HEK293T (cell line): Measurements from ENCODE around the gene PC.
"Not testable (repeated sequence)": the region's sequence is repeated elsewhere in the genome, so short reads cannot be mapped to it uniquely, and the experiment has no call there.

Source experiments
- CTCF ChIA-PET: fragments of 350-600 bp; formaldehyde crosslinking; extraction: SDS; loops from one replicate; lab custom pipeline; 2021; ENCODE audit warnings: antibody characterized with exemption, inconsistent platforms; lab: Yijun Ruan, JAX
- POLR2A ChIA-PET: fragments of 350-600 bp; formaldehyde crosslinking; extraction: SDS; loops from one replicate; lab custom pipeline; 2020; ENCODE audit warnings: antibody characterized with exemption, inconsistent platforms; lab: Yijun Ruan, JAX
- DNase-seq: peaks from one replicate; pipeline ENCODE4 v3.0.0; 2012; ENCODE audit warnings: mixed read lengths; ENCODE audit errors: extremely low spot score
- ARNT ChIP-seq: fragments of 450-650 bp; IDR thresholded peaks from 2 replicates; pipeline ENCODE4 v1.6.1; 2017; ENCODE audit warnings: mild to moderate bottlenecking
- BHLHE40 ChIP-seq: fragments of 450-650 bp; IDR thresholded peaks from 2 replicates; pipeline ENCODE4 v1.6.1; 2016; ENCODE audit warnings: mild to moderate bottlenecking, moderate library complexity, borderline replicate concordance
- CTBP1 ChIP-seq: fragments of 450-650 bp; IDR thresholded peaks from 2 replicates; pipeline ENCODE4 v1.6.1; 2016; ENCODE audit warnings: borderline replicate concordance
- ELF4 ChIP-seq: fragments of 450-650 bp; IDR thresholded peaks from 2 replicates; pipeline ENCODE4 v1.6.1; 2017; ENCODE audit warnings: antibody characterized with exemption
- FOXA1 ChIP-seq: fragments of 450-650 bp; IDR thresholded peaks from 2 replicates; pipeline ENCODE4 v1.6.1; 2016; ENCODE audit warnings: mild to moderate bottlenecking
- FOXK2 ChIP-seq: fragments of 450-650 bp; IDR thresholded peaks from 2 replicates; pipeline ENCODE4 v1.6.1; 2016; ENCODE audit warnings: mild to moderate bottlenecking
- FOXM1 ChIP-seq: fragments of 450-650 bp; IDR thresholded peaks from 2 replicates; pipeline ENCODE4 v1.6.1; 2017; ENCODE audit warnings: mild to moderate bottlenecking, borderline replicate concordance
- HDGF ChIP-seq: fragments of 450-650 bp; IDR thresholded peaks from 2 replicates; pipeline ENCODE4 v1.6.1; 2017; ENCODE audit warnings: antibody characterized with exemption, borderline replicate concordance
- L3MBTL2 ChIP-seq: fragments of 450-650 bp; conservative IDR thresholded peaks from 2 replicates; pipeline ENCODE4 v1.6.1; 2016; ENCODE audit warnings: mild to moderate bottlenecking
- LEF1 ChIP-seq: fragments of 450-650 bp; IDR thresholded peaks from 2 replicates; pipeline ENCODE4 v1.6.1; 2017; ENCODE audit warnings: mild to moderate bottlenecking, borderline replicate concordance
- NFRKB ChIP-seq: fragments of 450-650 bp; IDR thresholded peaks from 2 replicates; pipeline ENCODE4 v1.6.1; 2016; ENCODE audit warnings: mild to moderate bottlenecking, moderate library complexity
- SP1 ChIP-seq: fragments of 450-650 bp; IDR thresholded peaks from 2 replicates; pipeline ENCODE4 v1.6.1; 2017
- SUZ12 ChIP-seq: fragments of 450-650 bp; IDR thresholded peaks from 2 replicates; pipeline ENCODE4 v1.6.1; 2016; ENCODE audit warnings: mild to moderate bottlenecking
- TARDBP ChIP-seq: fragments of 450-650 bp; IDR thresholded peaks from 2 replicates; pipeline ENCODE4 v1.6.1; 2016
- ZNF384 ChIP-seq: fragments of 450-650 bp; IDR thresholded peaks from 2 replicates; pipeline ENCODE4 v1.6.1; 2016
- TF ChIP-seq, protein P1 (sequence below): fragments of 450-650 bp; IDR thresholded peaks from 2 replicates; pipeline ENCODE4 v1.6.1; 2016

The PC gene

GRCh38 chr11:66834539-66834845 lies 123.7 kb downstream of the PC start:
- ChIA-PET CTCF (interaction anchor here (0.6 kb wide), 1 partner anchor 233 kb away, joined by 4 read pairs; no protein-coding TSS in a partner anchor), POLR2A (interaction anchor here (1.0 to 1.1 kb wide), 2 partner anchors 9 to 142 kb away, joined by 3 read pairs; partner anchors contain the start of gene RCE1)
- no peak for TF ChIP-seq CTBP1
- no peak for TF ChIP-seq FOXA1
- TF ChIP-seq FOXM1: no peak
- TF ChIP-seq ARNT: no peak
- TF ChIP-seq NFRKB: no peak
- TF ChIP-seq LEF1: no peak
- TF ChIP-seq FOXK2: no peak
- TF ChIP-seq TARDBP: no peak
- no peak for TF ChIP-seq HDGF
- TF ChIP-seq SP1: no peak
- no peak for TF ChIP-seq SUZ12
- TF ChIP-seq, protein P1, sequence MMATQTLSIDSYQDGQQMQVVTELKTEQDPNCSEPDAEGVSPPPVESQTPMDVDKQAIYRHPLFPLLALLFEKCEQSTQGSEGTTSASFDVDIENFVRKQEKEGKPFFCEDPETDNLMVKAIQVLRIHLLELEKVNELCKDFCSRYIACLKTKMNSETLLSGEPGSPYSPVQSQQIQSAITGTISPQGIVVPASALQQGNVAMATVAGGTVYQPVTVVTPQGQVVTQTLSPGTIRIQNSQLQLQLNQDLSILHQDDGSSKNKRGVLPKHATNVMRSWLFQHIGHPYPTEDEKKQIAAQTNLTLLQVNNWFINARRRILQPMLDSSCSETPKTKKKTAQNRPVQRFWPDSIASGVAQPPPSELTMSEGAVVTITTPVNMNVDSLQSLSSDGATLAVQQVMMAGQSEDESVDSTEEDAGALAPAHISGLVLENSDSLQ: no peak
- TF ChIP-seq ELF4: no peak
- no peak for TF ChIP-seq ZNF384
- no peak for TF ChIP-seq BHLHE40
- no peak for TF ChIP-seq L3MBTL2
- DNase-seq: no peak

GRCh38 chr11:66824573-66824972 lies 133.6 kb downstream of the PC start:
- CTCF ChIA-PET, DNase-seq, POLR2A ChIA-PET: not testable (repeated sequence)

DNA sequence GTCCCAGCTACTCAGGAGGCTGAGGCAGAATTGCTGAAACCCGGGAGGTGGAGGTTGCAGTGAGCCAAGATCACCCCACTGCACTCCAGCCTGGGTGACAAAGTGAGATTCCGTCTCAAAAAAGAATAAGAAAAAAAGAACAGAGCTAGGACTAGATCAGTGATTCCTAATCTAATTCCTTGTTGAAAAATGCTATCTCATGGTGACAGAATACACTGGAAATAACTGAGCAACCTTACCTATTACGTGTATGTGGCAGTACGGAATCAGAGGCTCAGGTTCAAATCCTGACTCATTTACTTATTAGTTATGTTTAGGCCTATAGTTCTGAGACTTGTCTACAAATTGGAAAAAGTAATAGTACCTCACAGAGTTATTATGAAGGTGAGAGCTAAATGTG lies 134.5 kb downstream of the PC start:
- DNase-seq: no peak
- TF ChIP-seq FOXK2 (no peak), SP1 (no peak), ARNT (no peak), ELF4 (no peak), CTBP1 (no peak), FOXM1 (no peak), TARDBP (no peak), HDGF (no peak), SUZ12 (no peak), L3MBTL2 (no peak), FOXA1 (no peak)
- ChIA-PET CTCF (no interaction called here), POLR2A (no interaction called here)

DNA sequence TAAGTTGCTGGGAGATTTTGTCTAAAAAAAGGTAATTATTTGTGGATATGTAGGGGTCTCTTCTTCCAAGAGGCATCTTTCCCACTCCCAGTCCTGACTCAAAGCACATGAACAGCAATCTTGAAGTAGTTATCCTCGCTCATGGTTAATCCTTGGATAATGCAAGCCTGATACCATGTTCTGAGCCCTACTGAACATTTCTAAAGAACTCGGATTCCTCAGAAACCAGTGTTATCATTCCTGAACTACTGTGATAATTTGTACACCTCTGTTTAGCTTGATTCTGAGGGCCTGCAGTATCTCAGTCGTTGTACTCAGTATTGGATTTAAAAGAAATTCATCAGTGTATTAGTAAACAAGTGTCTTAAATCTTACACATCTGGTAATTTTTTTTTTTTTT lies 137.3 kb downstream of the PC start:
- POLR2A ChIA-PET: interaction anchor here (0.7 kb wide), 1 partner anchor 204 kb away, joined by 3 read pairs; no protein-coding TSS in a partner anchor
- DNase-seq: no peak
- TF ChIP-seq HDGF (no peak), FOXK2 (no peak)
- CTCF ChIA-PET: no interaction called here

- no peak for TF ChIP-seq ZNF384
- TF ChIP-seq L3MBTL2: no peak
- no peak for TF ChIP-seq FOXA1
- no peak for TF ChIP-seq ELF4
- TF ChIP-seq, protein P1: no peak
- TF ChIP-seq LEF1: no peak
- TF ChIP-seq CTBP1: no peak
- TF ChIP-seq FOXM1: no peak
- TF ChIP-seq HDGF: no peak
- no peak for TF ChIP-seq FOXK2
- no peak for TF ChIP-seq TARDBP
- ChIA-PET POLR2A (interaction anchor here (0.7 kb wide), 1 partner anchor 203 kb away, joined by 3 read pairs; no protein-coding TSS in a partner anchor), CTCF (no interaction called here)
- no peak for DNase-seq
Measured at GRCh38 chr11:66820381-66820780, 137.8 kb downstream of the PC start.

DNA sequence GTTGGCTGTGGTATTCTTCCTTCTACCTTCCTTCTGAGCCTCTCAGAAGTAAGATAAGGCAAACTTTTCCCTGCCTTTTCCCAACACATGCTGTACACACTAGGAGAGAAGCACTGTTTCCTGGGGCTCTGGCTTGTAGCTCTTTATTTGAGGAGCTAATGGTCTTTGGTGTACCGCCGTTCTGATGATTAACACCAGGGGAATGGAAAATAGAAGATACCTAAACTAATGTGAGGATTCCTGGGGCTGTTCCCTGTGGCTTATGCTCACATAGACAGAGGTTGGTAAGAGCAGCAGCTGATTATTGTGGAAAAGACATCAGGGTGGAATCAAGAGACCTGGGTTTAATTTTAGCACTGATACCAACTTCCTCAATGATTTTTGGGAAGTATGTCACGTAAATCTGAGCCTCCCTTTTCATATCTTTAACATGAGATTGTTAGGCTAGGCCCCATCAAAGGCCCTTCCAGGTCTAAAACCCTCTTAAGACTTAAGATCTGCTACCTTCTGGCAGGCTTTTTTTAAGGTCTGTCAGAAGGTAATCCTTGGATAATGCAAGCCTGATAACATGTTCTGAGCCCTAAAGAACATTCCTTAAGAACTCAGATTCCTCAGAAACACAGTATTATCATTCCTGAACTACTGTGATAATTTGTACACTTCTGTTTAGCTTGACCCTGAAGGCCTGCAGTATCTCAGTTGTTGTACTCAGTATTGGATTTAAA lies 139.8 kb downstream of the PC start:
- POLR2A ChIA-PET: no interaction called here
- DNase-seq: no peak
- CTCF ChIA-PET: interaction anchor here (1.1 kb wide), 1 partner anchor 7 kb away, joined by 4 read pairs; no protein-coding TSS in a partner anchor
- no peak for TF ChIP-seq SUZ12
- TF ChIP-seq FOXA1: no peak
- TF ChIP-seq, protein P1: no peak
- no peak for TF ChIP-seq ARNT
- no peak for TF ChIP-seq NFRKB
- no peak for TF ChIP-seq ELF4
- no peak for TF ChIP-seq SP1
- no peak for TF ChIP-seq ZNF384

DNA sequence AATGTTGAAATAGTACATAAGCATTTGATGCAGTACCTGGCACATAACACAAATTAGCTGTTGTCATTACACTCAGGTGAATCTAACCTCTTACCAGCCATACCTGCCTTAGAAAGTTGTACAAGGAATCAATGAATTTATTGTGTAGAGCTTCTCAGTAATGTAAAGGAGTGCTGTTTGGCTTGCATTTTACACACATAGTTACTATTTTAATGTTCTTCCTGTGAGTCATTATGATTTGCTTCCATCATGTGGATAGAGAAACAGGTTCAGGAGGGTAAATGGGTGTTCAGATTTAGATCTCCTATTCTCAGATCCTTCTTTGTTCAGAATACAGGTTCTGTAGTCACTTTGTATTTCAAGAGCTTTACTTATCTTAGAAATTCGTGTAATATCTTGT lies 142.5 kb downstream of the PC start:
- no peak for DNase-seq
- no peak for TF ChIP-seq SP1
- no peak for TF ChIP-seq TARDBP
- no peak for TF ChIP-seq FOXM1
- no peak for TF ChIP-seq ARNT
- no peak for TF ChIP-seq NFRKB
- TF ChIP-seq CTBP1: no peak
- no peak for TF ChIP-seq FOXA1
- TF ChIP-seq ZNF384: no peak
- ChIA-PET CTCF (no interaction called here), POLR2A (no interaction called here)
